Measurements from ENCODE around the gene VWA8. TPM values are rescaled to one million over a fixed set of nuclear protein-coding genes. Genes with fewer than 3 reads are reported as not detected.

Gene VWA8
- total and polyA plus RNA-seq, 2 of the 13 experiments (the other 11 are each of a cell fraction or from before 2014, with no cell fraction given): 9.1 to 17.3 TPM

DNA sequence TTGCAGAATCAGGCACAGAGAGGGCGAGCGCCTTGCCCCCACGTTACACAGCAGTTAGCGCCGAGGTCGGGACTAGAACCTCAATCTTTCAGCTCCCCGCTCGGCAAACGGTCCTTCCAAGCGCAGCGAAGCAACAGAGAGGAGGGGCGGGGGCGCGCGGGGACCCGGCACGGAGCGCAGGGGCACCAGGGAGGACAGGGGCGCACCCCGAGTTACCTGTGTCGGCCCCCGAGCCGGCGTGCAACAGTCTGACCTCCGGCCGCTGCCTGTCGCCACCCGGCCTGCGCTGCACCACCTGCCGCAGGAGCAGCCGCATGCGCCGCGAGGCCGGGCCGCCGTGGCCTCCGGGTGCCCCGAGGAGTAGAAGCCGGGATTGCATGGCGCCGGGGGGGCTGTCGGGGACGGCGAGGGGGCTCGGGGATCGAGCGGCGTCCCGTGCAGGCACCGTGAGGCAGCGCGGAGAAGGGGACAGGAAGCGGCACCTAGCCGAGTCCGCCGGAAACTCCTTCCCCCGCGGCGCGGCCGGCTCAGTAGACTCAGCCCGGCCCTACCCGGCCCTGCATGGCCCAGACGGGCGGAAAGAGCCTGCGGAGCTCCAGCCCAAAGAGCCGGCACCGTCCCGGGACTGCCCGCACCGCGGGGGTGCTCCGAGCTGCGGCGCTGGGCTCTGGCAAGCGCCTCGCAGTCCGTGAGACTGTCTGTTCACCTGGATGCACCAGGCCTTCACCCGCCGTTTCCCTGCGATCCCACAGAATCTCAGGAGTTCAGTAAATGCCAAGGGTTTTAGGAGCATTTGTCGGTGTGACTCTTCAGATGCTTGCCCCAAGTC is at the start of gene VWA8 (continued):
- TF ChIP-seq, protein P1, sequence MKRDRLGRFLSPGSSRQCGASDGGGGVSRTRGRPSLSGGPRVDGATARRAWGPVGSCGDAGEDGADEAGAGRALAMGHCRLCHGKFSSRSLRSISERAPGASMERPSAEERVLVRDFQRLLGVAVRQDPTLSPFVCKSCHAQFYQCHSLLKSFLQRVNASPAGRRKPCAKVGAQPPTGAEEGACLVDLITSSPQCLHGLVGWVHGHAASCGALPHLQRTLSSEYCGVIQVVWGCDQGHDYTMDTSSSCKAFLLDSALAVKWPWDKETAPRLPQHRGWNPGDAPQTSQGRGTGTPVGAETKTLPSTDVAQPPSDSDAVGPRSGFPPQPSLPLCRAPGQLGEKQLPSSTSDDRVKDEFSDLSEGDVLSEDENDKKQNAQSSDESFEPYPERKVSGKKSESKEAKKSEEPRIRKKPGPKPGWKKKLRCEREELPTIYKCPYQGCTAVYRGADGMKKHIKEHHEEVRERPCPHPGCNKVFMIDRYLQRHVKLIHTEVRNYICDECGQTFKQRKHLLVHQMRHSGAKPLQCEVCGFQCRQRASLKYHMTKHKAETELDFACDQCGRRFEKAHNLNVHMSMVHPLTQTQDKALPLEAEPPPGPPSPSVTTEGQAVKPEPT (CRISPR knock-in tag; IDR thresholded peaks at IDR 0.05; ENCODE audit: low read depth): no peak
- TF ChIP-seq ZNF761 (CRISPR knock-in tag; conservative IDR thresholded peaks at IDR 0.05) (peak; percentile 71; the same call in 1 of the 2 replicates), ATF7 (IDR thresholded peaks at IDR 0.05) (no peak), ATF7 (CRISPR knock-in tag; IDR thresholded peaks at IDR 0.05) (no peak), ZNF782 (CRISPR knock-in tag; IDR thresholded peaks at IDR 0.05; ENCODE audit: borderline replicate concordance) (no peak), GABPA (IDR thresholded peaks at IDR 0.05; ENCODE audit: low read depth, low read length) (peak; percentile 90), GABPA (CRISPR knock-in tag; IDR thresholded peaks at IDR 0.05; ENCODE audit: low read depth) (peak; percentile 90), NR2F6 (IDR thresholded peaks at IDR 0.05) (no peak), NR2F6 (CRISPR knock-in tag; IDR thresholded peaks at IDR 0.05) (peak; percentile 28; the same call in 1 of the 2 replicates), TSC22D2 (CRISPR knock-in tag; IDR thresholded peaks at IDR 0.05; ENCODE audit: borderline replicate concordance) (peak; percentile 50; the same call in 1 of the 2 replicates), SP4 (CRISPR knock-in tag; IDR thresholded peaks at IDR 0.05) (peak; percentile 65), FOXJ3 (CRISPR knock-in tag; IDR thresholded peaks at IDR 0.05; ENCODE audit: borderline replicate concordance) (0 out of 2 replicates have a peak, but pooled peaks have one; percentile 26), ZNF317 (CRISPR knock-in tag; IDR thresholded peaks at IDR 0.05) (peak; percentile 31; the same call in 1 of the 2 replicates), ZNF546 (CRISPR knock-in tag; conservative IDR thresholded peaks at IDR 0.05) (peak; percentile 74; the same call in 1 of the 2 replicates), KDM6A (CRISPR knock-in tag; IDR thresholded peaks at IDR 0.05; ENCODE audit: low read depth) (no peak), ZNF121 (CRISPR knock-in tag; IDR thresholded peaks at IDR 0.05) (peak; percentile 49; the same call in 1 of the 2 replicates), HOXA9 (CRISPR knock-in tag; IDR thresholded peaks at IDR 0.05; ENCODE audit: borderline replicate concordance) (0 out of 2 replicates have a peak, but pooled peaks have one; percentile 47), ZNF552 (CRISPR knock-in tag; IDR thresholded peaks at IDR 0.05; ENCODE audit: borderline replicate concordance) (0 out of 2 replicates have a peak, but pooled peaks have one; percentile 48)
- TF ChIP-seq, protein P2, sequence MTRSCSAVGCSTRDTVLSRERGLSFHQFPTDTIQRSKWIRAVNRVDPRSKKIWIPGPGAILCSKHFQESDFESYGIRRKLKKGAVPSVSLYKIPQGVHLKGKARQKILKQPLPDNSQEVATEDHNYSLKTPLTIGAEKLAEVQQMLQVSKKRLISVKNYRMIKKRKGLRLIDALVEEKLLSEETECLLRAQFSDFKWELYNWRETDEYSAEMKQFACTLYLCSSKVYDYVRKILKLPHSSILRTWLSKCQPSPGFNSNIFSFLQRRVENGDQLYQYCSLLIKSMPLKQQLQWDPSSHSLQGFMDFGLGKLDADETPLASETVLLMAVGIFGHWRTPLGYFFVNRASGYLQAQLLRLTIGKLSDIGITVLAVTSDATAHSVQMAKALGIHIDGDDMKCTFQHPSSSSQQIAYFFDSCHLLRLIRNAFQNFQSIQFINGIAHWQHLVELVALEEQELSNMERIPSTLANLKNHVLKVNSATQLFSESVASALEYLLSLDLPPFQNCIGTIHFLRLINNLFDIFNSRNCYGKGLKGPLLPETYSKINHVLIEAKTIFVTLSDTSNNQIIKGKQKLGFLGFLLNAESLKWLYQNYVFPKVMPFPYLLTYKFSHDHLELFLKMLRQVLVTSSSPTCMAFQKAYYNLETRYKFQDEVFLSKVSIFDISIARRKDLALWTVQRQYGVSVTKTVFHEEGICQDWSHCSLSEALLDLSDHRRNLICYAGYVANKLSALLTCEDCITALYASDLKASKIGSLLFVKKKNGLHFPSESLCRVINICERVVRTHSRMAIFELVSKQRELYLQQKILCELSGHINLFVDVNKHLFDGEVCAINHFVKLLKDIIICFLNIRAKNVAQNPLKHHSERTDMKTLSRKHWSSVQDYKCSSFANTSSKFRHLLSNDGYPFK (CRISPR knock-in tag; IDR thresholded peaks at IDR 0.05; ENCODE audit: borderline replicate concordance): peak; percentile 73; the same call in 1 of the 2 replicates
- TF ChIP-seq, protein P3, sequence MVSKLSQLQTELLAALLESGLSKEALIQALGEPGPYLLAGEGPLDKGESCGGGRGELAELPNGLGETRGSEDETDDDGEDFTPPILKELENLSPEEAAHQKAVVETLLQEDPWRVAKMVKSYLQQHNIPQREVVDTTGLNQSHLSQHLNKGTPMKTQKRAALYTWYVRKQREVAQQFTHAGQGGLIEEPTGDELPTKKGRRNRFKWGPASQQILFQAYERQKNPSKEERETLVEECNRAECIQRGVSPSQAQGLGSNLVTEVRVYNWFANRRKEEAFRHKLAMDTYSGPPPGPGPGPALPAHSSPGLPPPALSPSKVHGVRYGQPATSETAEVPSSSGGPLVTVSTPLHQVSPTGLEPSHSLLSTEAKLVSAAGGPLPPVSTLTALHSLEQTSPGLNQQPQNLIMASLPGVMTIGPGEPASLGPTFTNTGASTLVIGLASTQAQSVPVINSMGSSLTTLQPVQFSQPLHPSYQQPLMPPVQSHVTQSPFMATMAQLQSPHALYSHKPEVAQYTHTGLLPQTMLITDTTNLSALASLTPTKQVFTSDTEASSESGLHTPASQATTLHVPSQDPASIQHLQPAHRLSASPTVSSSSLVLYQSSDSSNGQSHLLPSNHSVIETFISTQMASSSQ (IDR thresholded peaks at IDR 0.05; ENCODE audit: low read depth): no peak
- TF ChIP-seq, protein P3 (CRISPR knock-in tag; IDR thresholded peaks at IDR 0.05; ENCODE audit: borderline replicate concordance): no peak
